ENCODE measurements around the gene CLEC11A.

- TF ChIP-seq CTCF (IDR thresholded peaks at IDR 0.05) (no peak), POLR2A (IDR thresholded peaks at IDR 0.05) (no peak)
Observed at GRCh38 chr19:50676625-50677197, 46.5 kb upstream of the CLEC11A start.
